ENCODE results near the gene PNMA8B.

The PNMA8B gene

DNA sequence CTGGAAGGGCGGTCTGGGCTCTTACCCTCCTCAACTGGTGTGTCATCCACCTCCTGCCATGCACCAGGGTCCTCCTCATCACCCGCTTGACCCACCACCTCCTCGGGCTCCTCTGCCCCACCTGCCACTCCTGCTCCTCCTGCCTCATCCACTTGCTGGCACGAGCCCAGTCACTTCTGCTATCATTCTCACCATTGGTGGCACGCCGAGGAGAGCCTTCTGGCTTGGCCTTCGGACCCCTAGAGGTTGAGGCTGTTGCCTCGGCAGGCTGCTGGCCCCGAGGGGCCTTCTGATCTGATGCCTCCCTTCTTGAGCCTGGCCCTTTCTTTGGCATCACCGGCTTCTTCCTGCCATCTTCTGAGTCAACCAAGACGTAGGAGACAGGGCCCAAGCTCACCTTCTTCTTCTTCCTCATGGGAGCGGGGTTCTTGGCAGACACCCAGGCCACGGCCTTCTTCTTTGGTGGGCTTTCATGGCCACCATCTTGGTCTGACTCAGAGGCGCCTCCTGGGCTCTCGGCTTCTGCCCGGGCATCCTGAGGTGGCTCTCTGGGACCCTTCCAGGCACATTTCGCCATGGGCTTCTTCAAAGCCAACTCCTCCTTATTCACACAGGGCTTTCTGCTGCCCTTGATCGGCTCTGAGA, 26.0 kb downstream of the PNMA8B start:
- Mint-ChIP-seq H3K36me3 (peaks cover 0 to 4% of the 10 kb centered on the region in 2 donors), H3K27me3 (peaks cover 47 to 61% of the 10 kb centered on the region in 2 donors), H3K4me3 (no peak overlapping the region), H3K27ac (peak overlapping the region; percentile 37), H3K9me3 (no peaks in the 10 kb centered on the region), H3K4me1 (peaks cover 4 to 15% of the 10 kb centered on the region in 2 donors)
- no peak for DNase-seq
- ATAC-seq (replicated peaks), result no peak

DNA sequence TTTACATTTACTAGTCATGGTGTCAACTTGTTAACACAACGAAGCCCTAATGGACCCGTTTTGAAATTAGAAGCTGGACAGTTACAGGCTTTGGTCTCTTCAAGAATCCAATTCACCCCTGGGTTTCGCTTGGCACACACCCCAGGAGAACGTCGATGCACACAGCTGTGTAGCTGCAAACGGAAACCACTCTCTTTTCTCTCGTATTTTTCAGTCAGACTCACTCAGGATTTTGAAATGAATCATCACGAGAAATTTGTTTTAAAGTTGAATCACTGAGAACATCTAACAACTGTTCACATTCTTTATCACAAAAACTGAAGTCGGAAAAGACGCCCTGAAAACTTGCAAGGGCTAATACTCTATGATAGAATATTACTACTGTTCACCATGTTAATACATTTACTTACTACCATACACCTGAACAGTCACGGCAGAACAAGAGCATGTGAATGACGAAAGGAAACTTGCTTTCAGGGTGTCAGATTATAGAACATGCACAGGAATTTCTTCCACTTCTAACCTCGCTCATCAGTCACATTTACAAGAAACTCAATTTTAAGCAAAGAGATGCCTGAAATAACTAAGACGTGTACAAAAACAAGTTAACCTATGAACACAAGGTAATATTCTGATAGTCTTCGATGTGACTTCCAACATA, 29.0 kb downstream of the PNMA8B start:
- ATAC-seq (replicated peaks) (peak in 1 of 2 donors; percentile 58), DNase-seq (no peak)
- Mint-ChIP-seq H3K27ac (no peak overlapping the region), H3K27me3 (peaks cover 32 to 46% of the 10 kb centered on the region in 2 donors), H3K9me3 (no peaks in the 10 kb centered on the region), H3K4me3 (no peak overlapping the region), H3K36me3 (peaks cover 0 to 4% of the 10 kb centered on the region in 2 donors), H3K4me1 (peaks cover 0 to 6% of the 10 kb centered on the region in 2 donors)

GRCh38 chr19:46463516-46463915, 32.2 kb downstream of the PNMA8B start:
- DNase-seq (no peak), ATAC-seq (replicated peaks) (no peak)
- Mint-ChIP-seq H3K9me3 (no peaks in the 10 kb centered on the region), H3K4me3 (no peak overlapping the region), H3K27me3 (peaks cover 15 to 21% of the 10 kb centered on the region in 2 donors), H3K4me1 (no peaks in the 10 kb centered on the region), H3K36me3 (no peaks in the 10 kb centered on the region), H3K27ac (no peak overlapping the region)

GRCh38 chr19:46461537-46461936, 34.1 kb downstream of the PNMA8B start:
- Mint-ChIP-seq H3K4me1 (no peaks in the 10 kb centered on the region), H3K4me3 (no peak overlapping the region), H3K36me3 (no peaks in the 10 kb centered on the region), H3K27ac (no peak overlapping the region), H3K27me3 (peaks cover 10 to 31% of the 10 kb centered on the region in 2 donors), H3K9me3 (no peaks in the 10 kb centered on the region)
- ATAC-seq (replicated peaks), result no peak
- no peak for DNase-seq

GRCh38 chr19:46460981-46461380, 34.7 kb downstream of the PNMA8B start:
- H3K27ac Mint-ChIP-seq, result no peak overlapping the region
- DNase-seq, result no peak
- H3K36me3 Mint-ChIP-seq, result no peaks in the 10 kb centered on the region
- ATAC-seq (replicated peaks), result no peak
- no peaks in the 10 kb centered on the region for H3K4me1 Mint-ChIP-seq
- H3K27me3 Mint-ChIP-seq, result peaks cover 10 to 31% of the 10 kb centered on the region in 2 donors
- no peak overlapping the region for H3K4me3 Mint-ChIP-seq
- H3K9me3 Mint-ChIP-seq, result no peaks in the 10 kb centered on the region

- Mint-ChIP-seq H3K27ac (no peak overlapping the region), H3K27me3 (peaks cover 17 to 36% of the 10 kb centered on the region in 2 donors), H3K4me1 (no peaks in the 10 kb centered on the region), H3K9me3 (peaks cover 0 to 2% of the 10 kb centered on the region in 2 donors), H3K36me3 (no peaks in the 10 kb centered on the region), H3K4me3 (no peak overlapping the region)
- ATAC-seq (replicated peaks) (no peak), DNase-seq (no peak)
These were observed 35.6 kb downstream of the PNMA8B start for GRCh38 chr19:46460055-46460454.

- Mint-ChIP-seq H3K4me1 (no peaks in the 10 kb centered on the region), H3K9me3 (peaks cover 0 to 2% of the 10 kb centered on the region in 2 donors), H3K36me3 (no peaks in the 10 kb centered on the region), H3K27me3 (peaks cover 7 to 24% of the 10 kb centered on the region in 2 donors), H3K4me3 (no peak overlapping the region), H3K27ac (no peak overlapping the region)
- no peak for ATAC-seq (replicated peaks)
- no peak for DNase-seq
These were observed 38.7 kb downstream of the PNMA8B start for GRCh38 chr19:46456930-46457329.

DNA sequence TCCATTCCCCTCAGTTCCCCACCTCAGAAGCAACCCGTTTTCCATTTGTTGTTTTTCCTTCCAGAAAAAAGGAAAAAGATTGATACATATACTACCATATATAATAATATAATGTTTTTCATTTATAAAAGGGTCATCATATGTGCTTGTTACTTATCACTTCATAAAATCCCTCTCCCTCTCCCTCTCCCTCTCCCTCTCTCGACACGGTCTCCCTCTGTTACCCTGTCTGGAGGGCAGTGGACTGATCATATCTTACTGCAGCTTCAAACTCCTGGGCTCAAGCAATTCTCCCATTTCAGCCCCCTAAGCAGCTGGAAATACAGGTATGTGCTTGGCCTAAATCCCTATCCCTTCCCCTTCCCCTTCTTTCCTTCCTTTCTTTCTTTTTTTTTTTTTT, 41.4 kb downstream of the PNMA8B start:
- Mint-ChIP-seq H3K4me3 (no peak overlapping the region), H3K27me3 (peaks cover 7 to 31% of the 10 kb centered on the region in 2 donors)
- ATAC-seq (replicated peaks), result no peak

GRCh38 chr19:46453661-46454060, 42.0 kb downstream of the PNMA8B start:
- ATAC-seq (replicated peaks) (no peak), DNase-seq (no peak)
- H3K4me1 Mint-ChIP-seq, result no peaks in the 10 kb centered on the region
- peaks cover 7 to 32% of the 10 kb centered on the region in 2 donors for H3K27me3 Mint-ChIP-seq
- no peak overlapping the region for H3K27ac Mint-ChIP-seq
- H3K9me3 Mint-ChIP-seq, result peaks cover 7 to 9% of the 10 kb centered on the region in 2 donors
- H3K36me3 Mint-ChIP-seq, result no peaks in the 10 kb centered on the region
- no peak overlapping the region for H3K4me3 Mint-ChIP-seq

More for the DNA sequence above, 41.4 kb downstream of the PNMA8B start:
- Mint-ChIP-seq H3K27ac (no peak overlapping the region), H3K4me1 (no peaks in the 10 kb centered on the region), H3K9me3 (peaks cover 7 to 9% of the 10 kb centered on the region in 2 donors), H3K36me3 (no peaks in the 10 kb centered on the region)
- no peak for DNase-seq

DNA sequence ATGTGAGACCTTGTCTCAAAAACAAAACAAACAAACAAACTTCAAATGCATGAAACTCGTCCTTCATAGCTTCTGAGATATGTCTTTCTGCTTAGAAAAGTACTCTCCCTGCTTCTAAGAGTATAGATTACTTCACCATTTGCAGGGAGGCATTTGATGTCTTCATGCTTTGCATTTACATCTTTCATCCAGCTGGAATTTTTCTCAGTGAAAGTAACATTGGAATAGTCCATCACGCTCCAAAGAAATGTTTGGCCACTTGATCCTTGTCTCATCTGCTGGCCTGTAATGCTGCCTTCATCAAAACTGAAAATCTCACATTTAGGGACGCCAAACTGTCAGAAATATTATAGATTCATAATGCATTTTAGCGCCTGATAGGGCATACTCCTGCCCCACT, 43.5 kb downstream of the PNMA8B start:
- Mint-ChIP-seq H3K36me3 (no peaks in the 10 kb centered on the region), H3K9me3 (peaks cover 7 to 9% of the 10 kb centered on the region in 2 donors), H3K27ac (no peak overlapping the region), H3K27me3 (peaks cover 13 to 33% of the 10 kb centered on the region in 2 donors), H3K4me1 (no peaks in the 10 kb centered on the region), H3K4me3 (no peak overlapping the region)
- ATAC-seq (replicated peaks), result no peak
- no peak for DNase-seq

DNA sequence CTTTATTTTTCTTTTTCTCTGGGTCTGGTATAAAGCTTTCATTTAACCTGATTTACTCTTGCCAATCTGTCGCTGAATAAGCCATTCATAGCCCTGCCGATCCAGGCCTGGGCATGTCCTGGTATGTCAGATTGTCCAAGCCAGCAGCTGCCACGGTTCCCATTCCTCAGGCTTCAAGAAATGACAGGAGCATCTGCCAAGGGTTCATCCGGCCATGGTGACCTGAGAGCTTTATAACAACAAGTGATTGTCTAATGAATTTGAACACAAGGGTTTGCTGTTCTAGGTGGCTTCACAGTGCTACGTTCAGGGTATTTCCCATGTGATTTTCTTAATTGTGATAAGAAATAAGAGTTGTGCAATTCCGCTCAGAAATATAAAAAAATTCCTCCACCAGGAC, 44.3 kb downstream of the PNMA8B start:
- no peak for ATAC-seq (replicated peaks)
- peaks cover 13 to 32% of the 10 kb centered on the region in 2 donors for H3K27me3 Mint-ChIP-seq
- no peak for DNase-seq
- H3K27ac Mint-ChIP-seq, result no peak overlapping the region
- H3K36me3 Mint-ChIP-seq, result no peaks in the 10 kb centered on the region
- no peak overlapping the region for H3K4me3 Mint-ChIP-seq
- H3K9me3 Mint-ChIP-seq, result peaks cover 7 to 9% of the 10 kb centered on the region in 2 donors
- no peaks in the 10 kb centered on the region for H3K4me1 Mint-ChIP-seq

DNA sequence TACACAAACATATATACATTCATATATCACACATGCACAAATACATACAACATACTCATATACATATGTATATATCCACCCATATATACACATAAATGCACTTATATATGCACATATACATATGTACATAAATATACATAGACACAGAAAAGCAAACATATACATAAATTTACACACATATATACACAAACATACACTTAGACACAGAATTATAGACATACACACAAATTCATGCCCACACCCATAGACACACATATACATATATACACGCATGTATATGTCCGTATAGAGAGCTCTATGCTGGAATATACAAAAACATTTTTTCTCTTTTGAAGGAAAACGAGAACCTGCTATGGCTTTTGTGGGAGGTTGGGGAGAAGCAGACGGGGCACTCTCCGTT, 44.9 kb downstream of the PNMA8B start:
- Mint-ChIP-seq H3K27me3 (peaks cover 12 to 31% of the 10 kb centered on the region in 2 donors), H3K36me3 (no peaks in the 10 kb centered on the region), H3K4me3 (no peak overlapping the region), H3K4me1 (no peaks in the 10 kb centered on the region), H3K27ac (no peak overlapping the region), H3K9me3 (peaks cover 7 to 9% of the 10 kb centered on the region in 2 donors)
- ATAC-seq (replicated peaks), result no peak
- no peak for DNase-seq

- H3K4me3 Mint-ChIP-seq, result no peak overlapping the region
- peaks cover 7 to 8% of the 10 kb centered on the region in 2 donors for H3K9me3 Mint-ChIP-seq
- no peaks in the 10 kb centered on the region for H3K4me1 Mint-ChIP-seq
- H3K27me3 Mint-ChIP-seq, result peaks cover 6 to 23% of the 10 kb centered on the region in 2 donors
- no peak overlapping the region for H3K27ac Mint-ChIP-seq
- ATAC-seq (replicated peaks) (no peak), DNase-seq (no peak)
- H3K36me3 Mint-ChIP-seq, result no peaks in the 10 kb centered on the region
These were observed 46.4 kb downstream of the PNMA8B start for GRCh38 chr19:46449228-46449627.

- Mint-ChIP-seq H3K4me3 (no peak overlapping the region), H3K36me3 (no peaks in the 10 kb centered on the region), H3K4me1 (no peaks in the 10 kb centered on the region), H3K27ac (no peak overlapping the region), H3K9me3 (peaks cover 7 to 8% of the 10 kb centered on the region in 2 donors), H3K27me3 (peaks cover 6 to 23% of the 10 kb centered on the region in 2 donors)
- ATAC-seq (replicated peaks) (no peak), DNase-seq (no peak)
These were observed 47.1 kb downstream of the PNMA8B start for GRCh38 chr19:46448601-46449000.

DNA sequence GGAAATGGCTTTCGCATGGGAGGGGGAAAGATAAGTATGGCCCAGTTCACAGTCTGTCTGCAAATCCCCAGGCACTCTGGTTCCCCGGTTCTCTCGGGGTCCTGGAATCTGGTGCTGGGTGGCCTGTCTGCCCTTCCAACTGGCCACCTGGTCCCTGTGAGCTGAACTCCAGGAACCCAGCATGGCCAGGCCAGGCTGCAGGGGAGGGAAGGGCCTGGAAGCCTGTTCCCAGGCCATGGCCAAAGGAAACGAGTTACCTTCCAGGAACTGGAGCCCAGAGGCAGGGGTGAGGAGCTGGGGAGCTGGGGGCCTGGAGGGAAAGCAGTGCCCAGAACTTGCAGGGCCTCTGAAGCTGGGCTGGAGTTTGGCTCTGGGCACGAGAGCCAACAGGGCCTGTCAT, 47.8 kb downstream of the PNMA8B start:
- Mint-ChIP-seq H3K4me1 (no peaks in the 10 kb centered on the region), H3K27me3 (peaks cover 6 to 27% of the 10 kb centered on the region in 2 donors), H3K27ac (no peak overlapping the region), H3K4me3 (no peak overlapping the region), H3K9me3 (peaks cover 7 to 8% of the 10 kb centered on the region in 2 donors), H3K36me3 (no peaks in the 10 kb centered on the region)
- DNase-seq (no peak), ATAC-seq (replicated peaks) (no peak)
